ENCODE results near the gene ORAI2.
A peak's percentile ranks its signal among the peaks of the same experiment; 100 is the strongest.

The ORAI2 gene

GRCh38 chr7:102415685-102416225 lies 17.6 kb upstream of the ORAI2 start:
- DNase-seq, result no peak

GRCh38 chr7:102416406-102416805 lies 17.0 kb upstream of the ORAI2 start:
- no peak for DNase-seq

GRCh38 chr7:102417105-102417504 lies 16.3 kb upstream of the ORAI2 start:
- DNase-seq, result no peak

GRCh38 chr7:102418592-102418991 lies 14.8 kb upstream of the ORAI2 start:
- DNase-seq, result no peak

GRCh38 chr7:102421706-102422240 lies 11.6 kb upstream of the ORAI2 start:
- no peak for DNase-seq

- DNase-seq, result no peak
Observed at GRCh38 chr7:102424129-102424551, 9.2 kb upstream of the ORAI2 start.

GRCh38 chr7:102424787-102425218 lies 8.6 kb upstream of the ORAI2 start:
- DNase-seq, result no peak

- DNase-seq, result no peak
Observed at GRCh38 chr7:102425639-102426267, 7.6 kb upstream of the ORAI2 start.

GRCh38 chr7:102426268-102427018 lies 6.9 kb upstream of the ORAI2 start:
- no peak for DNase-seq

GRCh38 chr7:102427019-102427405 lies 6.4 kb upstream of the ORAI2 start:
- DNase-seq, result no peak

GRCh38 chr7:102429141-102429899 lies 4.1 kb upstream of the ORAI2 start:
- no peak for DNase-seq

GRCh38 chr7:102431617-102432298 lies 1.6 kb upstream of the ORAI2 start:
- DNase-seq, result peak; percentile 39

- DNase-seq, result peak; percentile 9
Observed at GRCh38 chr7:102432442-102433218, 745 bp upstream of the ORAI2 start.

- DNase-seq, result peak; percentile 16
Observed at GRCh38 chr7:102434039-102434486, 688 bp downstream of the ORAI2 start.

- no peak for DNase-seq
Observed at GRCh38 chr7:102436118-102436517, 2.7 kb downstream of the ORAI2 start.

- no peak for DNase-seq
Observed at GRCh38 chr7:102439963-102440795, 6.8 kb downstream of the ORAI2 start.

GRCh38 chr7:102444961-102445673 lies 11.7 kb downstream of the ORAI2 start:
- no peak for DNase-seq

- no peak for DNase-seq
Observed at GRCh38 chr7:102445674-102446071, 12.3 kb downstream of the ORAI2 start.

- no peak for DNase-seq
Observed at GRCh38 chr7:102446387-102447156, 13.2 kb downstream of the ORAI2 start.

All from NCI-H1092 treated with DMSO at 0.1 percent for 48 hours (cell line).